Measurements from ENCODE around the gene ZSCAN12. TPM values are rescaled to one million over a fixed set of nuclear protein-coding genes. Genes with fewer than 3 reads are reported as not detected.

Gene ZSCAN12
- total RNA-seq, 2 experiments from 2014 or later: 2.0 to 2.3 TPM

- ATAC-seq (ENCODE audit: poor library complexity) (no peak), DNase-seq (no peak)
- TF ChIP-seq CTCF (IDR thresholded peaks at IDR 0.05): no peak
- peaks cover 6% of the 10 kb centered on the region for H3K4me1 ChIP-seq (ENCODE audit: insufficient read depth, low read length)
- H3K27ac Mint-ChIP-seq: no peak overlapping the region
- peaks cover 9% of the 10 kb centered on the region for H3K4me1 Mint-ChIP-seq (ENCODE audit: low read depth)
- H3K36me3 ChIP-seq (ENCODE audit: insufficient read depth, low read length): peaks cover 26% of the 10 kb centered on the region
- CTCF ChIA-PET: no interaction called here
- no peaks in the 10 kb centered on the region for H3K27me3 Mint-ChIP-seq
- POLR2A ChIA-PET: no interaction called here
- H3K9me3 Mint-ChIP-seq: peaks cover 4% of the 10 kb centered on the region
- no peak overlapping the region for H3K4me3 Mint-ChIP-seq
- intact Hi-C loops (cut with DNase I, micrococcal nuclease): no loop called here
- no peak overlapping the region for H3K27ac ChIP-seq (ENCODE audit: low read depth in 1 of 2, low read length in 2 of 2)
- H3K4me3 ChIP-seq (ENCODE audit: low read length): no peak overlapping the region
- peaks cover 0 to 9% of the 10 kb centered on the region in 2 experiments for H3K9me3 ChIP-seq (ENCODE audit: control insufficient read depth in 1 of 2, insufficient read depth in 1 of 2, low read length in 2 of 2)
- H3K36me3 Mint-ChIP-seq (ENCODE audit: low read depth): peaks cover 58% of the 10 kb centered on the region
- H3K27me3 ChIP-seq (ENCODE audit: control insufficient read depth in 1 of 2, insufficient read depth in 2 of 2, low read length in 2 of 2): no peaks in the 10 kb centered on the region
Observed at GRCh38 chr6:28378644-28379043, 20.9 kb downstream of the ZSCAN12 start.

GRCh38 chr6:28377879-28378278 lies 21.7 kb downstream of the ZSCAN12 start:
- H3K36me3 Mint-ChIP-seq (ENCODE audit: low read depth): peaks cover 50% of the 10 kb centered on the region

GRCh38 chr6:28373925-28374324 lies 25.6 kb downstream of the ZSCAN12 start:
- Mint-ChIP-seq H3K4me3 (no peak overlapping the region), H3K4me1 (ENCODE audit: low read depth) (no peaks in the 10 kb centered on the region), H3K27ac (no peak overlapping the region), H3K27me3 (no peaks in the 10 kb centered on the region), H3K36me3 (ENCODE audit: low read depth) (peaks cover 16% of the 10 kb centered on the region), H3K9me3 (peaks cover 4% of the 10 kb centered on the region)
- CTCF ChIA-PET: no interaction called here
- Histone ChIP-seq H3K36me3 (ENCODE audit: insufficient read depth, low read length) (no peaks in the 10 kb centered on the region), H3K27ac (ENCODE audit: low read depth in 1 of 2, low read length in 2 of 2) (no peak overlapping the region), H3K9me3 (ENCODE audit: control insufficient read depth in 1 of 2, insufficient read depth in 1 of 2, low read length in 2 of 2) (no peaks in the 10 kb centered on the region), H3K4me1 (ENCODE audit: insufficient read depth, low read length) (no peaks in the 10 kb centered on the region), H3K4me3 (ENCODE audit: low read length) (no peak overlapping the region), H3K27me3 (ENCODE audit: control insufficient read depth in 1 of 2, insufficient read depth in 2 of 2, low read length in 2 of 2) (no peaks in the 10 kb centered on the region)
- DNase-seq (no peak), ATAC-seq (ENCODE audit: poor library complexity) (no peak)
- no peak for TF ChIP-seq CTCF (IDR thresholded peaks at IDR 0.05)
- intact Hi-C loops (cut with DNase I, micrococcal nuclease): no loop called here
- POLR2A ChIA-PET: no interaction called here

More at GRCh38 chr6:28377879-28378278, 21.7 kb downstream of the ZSCAN12 start:
- Mint-ChIP-seq H3K9me3 (peaks cover 4% of the 10 kb centered on the region), H3K27ac (no peak overlapping the region), H3K27me3 (no peaks in the 10 kb centered on the region), H3K4me3 (no peak overlapping the region), H3K4me1 (ENCODE audit: low read depth) (peaks cover 2% of the 10 kb centered on the region)
- TF ChIP-seq CTCF (IDR thresholded peaks at IDR 0.05): no peak
- Histone ChIP-seq H3K4me1 (ENCODE audit: insufficient read depth, low read length) (no peaks in the 10 kb centered on the region), H3K4me3 (ENCODE audit: low read length) (no peak overlapping the region), H3K27ac (ENCODE audit: low read depth in 1 of 2, low read length in 2 of 2) (no peak overlapping the region), H3K27me3 (ENCODE audit: control insufficient read depth in 1 of 2, insufficient read depth in 2 of 2, low read length in 2 of 2) (no peaks in the 10 kb centered on the region), H3K36me3 (ENCODE audit: insufficient read depth, low read length) (peaks cover 26% of the 10 kb centered on the region), H3K9me3 (ENCODE audit: control insufficient read depth in 1 of 2, insufficient read depth in 1 of 2, low read length in 2 of 2) (peaks cover 0 to 5% of the 10 kb centered on the region in 2 experiments)
- DNase-seq (no peak), ATAC-seq (ENCODE audit: poor library complexity) (no peak)
- ChIA-PET POLR2A (no interaction called here), CTCF (no interaction called here)
- intact Hi-C loops (cut with DNase I, micrococcal nuclease): no loop called here
